ENCODE data around the gene TEKT2.
A peak's percentile ranks its signal among the peaks of the same experiment; 100 is the strongest.

The TEKT2 gene

DNA sequence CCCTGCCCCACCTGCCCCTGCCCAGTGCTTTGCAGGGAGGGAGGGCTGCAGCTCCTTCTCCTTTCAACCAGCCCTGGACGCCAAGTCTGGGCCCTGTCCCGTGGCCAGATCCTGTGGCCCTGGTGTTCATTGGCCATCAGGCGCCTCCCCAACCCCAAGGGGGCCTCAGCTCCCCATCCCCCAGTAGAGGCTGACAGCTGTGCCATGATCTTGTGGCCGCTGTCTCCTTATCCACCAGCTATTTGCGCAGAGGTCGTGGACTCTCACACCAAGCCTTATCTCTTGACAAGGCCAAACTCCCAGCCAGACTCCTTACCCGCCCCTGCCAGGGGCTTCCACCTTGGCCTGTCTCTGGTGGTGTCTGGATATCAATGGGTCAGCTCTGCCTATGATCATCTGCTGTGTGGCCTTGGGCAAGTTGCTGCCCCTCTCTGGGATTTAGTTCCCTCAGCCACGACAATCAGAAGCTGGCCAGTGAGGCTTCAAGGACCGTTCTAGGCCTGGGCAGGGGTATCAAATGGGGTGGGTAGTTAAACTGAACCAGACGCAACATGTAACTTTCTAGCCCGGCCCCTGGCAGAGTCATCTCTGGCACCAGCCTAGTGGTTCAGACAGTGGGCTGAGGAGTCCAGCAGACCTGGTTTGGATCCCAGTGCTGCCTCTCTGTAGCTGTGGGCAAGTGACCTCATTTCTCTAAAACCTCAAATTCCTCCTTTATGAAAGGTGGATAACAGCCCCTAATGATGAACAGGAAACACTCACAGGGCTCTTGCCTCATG is 44.4 kb downstream of the TEKT2 start:
- DNase-seq (ENCODE audit: low read depth in 2 of 2), result no peak

DNA sequence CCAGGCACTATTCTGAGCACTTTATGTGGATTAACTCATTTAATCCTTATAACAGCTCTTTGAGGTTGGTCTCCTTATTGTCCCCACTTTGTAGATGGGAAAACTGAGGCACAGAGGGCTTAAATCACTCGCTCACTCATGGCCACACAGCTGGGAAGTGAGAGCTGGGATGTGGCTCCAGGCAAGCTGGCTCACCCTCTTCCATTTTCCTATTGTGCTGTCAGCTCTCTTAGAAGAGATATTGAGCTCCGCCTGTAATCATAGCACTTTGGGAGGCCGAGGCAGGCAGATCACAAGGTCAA is 45.0 kb downstream of the TEKT2 start:
- no peak for DNase-seq (ENCODE audit: low read depth in 2 of 2)

GRCh38 chr1:36132029-36132428 is 48.1 kb downstream of the TEKT2 start:
- DNase-seq (ENCODE audit: low read depth in 2 of 2), result no peak

DNA sequence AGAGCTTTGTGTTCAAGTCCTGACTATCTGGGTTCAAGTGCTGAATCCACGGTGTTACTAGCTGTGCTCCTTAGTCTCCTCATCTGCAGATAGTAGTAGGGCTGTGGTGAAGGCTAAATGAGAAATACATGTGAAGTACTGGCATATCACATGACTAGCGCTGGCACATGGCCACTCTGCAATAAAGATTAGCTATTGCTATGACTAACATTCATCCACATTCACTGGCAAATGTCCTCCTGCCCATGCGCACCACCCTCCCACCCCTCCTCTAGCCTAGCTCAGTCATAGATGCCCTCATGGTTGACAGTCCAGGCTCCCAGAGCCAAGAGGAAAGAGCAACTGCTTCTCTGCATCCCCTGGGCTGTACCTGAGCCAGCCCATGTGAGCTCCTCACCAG is 49.6 kb downstream of the TEKT2 start:
- no peak for DNase-seq (ENCODE audit: low read depth in 2 of 2)

GRCh38 chr1:36134031-36134430 is 50.1 kb downstream of the TEKT2 start:
- DNase-seq (ENCODE audit: low read depth in 2 of 2), result no peak

GRCh38 chr1:36134505-36135329 is 50.8 kb downstream of the TEKT2 start:
- DNase-seq (ENCODE audit: low read depth in 2 of 2), result peak in 1 of 2 donors; percentile 34

- DNase-seq (ENCODE audit: low read depth in 2 of 2), result no peak
These were observed 51.4 kb downstream of the TEKT2 start for GRCh38 chr1:36135330-36135667.

DNA sequence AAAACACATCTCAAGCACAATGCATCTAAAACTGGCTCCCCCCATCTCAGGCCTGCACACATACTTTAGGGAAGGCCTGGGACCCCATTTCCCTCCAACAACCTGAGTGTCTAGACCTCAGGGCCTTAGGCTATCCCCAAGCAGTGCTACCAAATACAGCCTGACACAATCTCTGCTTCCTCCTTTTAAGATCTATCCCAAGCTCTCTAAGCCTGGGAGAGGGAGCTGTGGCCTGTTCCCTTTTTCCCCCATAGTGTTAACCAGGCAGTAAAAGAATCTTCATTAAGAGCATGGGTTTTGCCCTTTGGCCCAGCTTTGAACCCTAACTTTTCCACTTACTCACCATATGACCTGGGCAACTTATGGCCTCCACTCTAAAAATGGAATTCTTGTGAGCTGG is 51.9 kb downstream of the TEKT2 start:
- DNase-seq (ENCODE audit: low read depth in 2 of 2), result no peak

DNA sequence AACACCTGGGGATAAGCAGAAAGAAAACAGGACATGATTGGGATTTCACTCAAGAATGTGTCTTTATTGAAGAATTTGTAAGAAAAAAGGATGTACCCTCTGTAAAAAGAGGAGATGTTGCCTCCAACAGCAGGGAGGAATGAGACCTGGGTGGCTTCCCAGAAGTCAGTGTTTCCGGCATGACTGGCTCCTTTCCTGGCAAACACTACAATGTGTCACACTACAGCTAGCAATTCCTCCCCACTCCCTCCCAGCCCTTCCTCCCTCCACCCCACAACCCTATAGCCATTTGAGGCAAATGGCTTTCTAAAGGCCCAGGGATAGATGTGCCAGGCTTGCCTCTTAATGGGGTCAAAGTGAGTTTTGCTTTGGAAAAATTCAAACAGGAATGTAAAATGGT is 52.6 kb downstream of the TEKT2 start:
- DNase-seq (ENCODE audit: low read depth in 2 of 2), result no peak

DNA sequence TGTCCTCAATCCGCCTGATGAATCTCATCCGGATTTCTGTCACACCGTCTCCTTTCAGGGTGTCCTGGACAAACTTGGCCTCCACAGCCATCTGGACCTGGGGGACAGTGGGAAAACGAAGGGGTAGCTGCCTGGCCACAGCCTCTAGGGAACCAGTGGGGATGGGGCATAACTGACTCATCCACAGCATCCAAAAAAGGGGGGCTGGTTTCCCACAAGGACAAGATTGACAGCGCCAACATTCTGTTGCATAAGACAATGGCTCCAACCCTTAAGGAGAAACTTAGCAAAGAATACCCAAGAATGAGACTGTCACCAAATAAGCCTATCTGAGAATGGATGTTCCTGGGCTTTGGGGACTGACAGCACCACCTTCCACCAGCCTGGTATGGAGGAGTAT is 53.3 kb downstream of the TEKT2 start:
- DNase-seq (ENCODE audit: low read depth in 2 of 2), result no peak

DNA sequence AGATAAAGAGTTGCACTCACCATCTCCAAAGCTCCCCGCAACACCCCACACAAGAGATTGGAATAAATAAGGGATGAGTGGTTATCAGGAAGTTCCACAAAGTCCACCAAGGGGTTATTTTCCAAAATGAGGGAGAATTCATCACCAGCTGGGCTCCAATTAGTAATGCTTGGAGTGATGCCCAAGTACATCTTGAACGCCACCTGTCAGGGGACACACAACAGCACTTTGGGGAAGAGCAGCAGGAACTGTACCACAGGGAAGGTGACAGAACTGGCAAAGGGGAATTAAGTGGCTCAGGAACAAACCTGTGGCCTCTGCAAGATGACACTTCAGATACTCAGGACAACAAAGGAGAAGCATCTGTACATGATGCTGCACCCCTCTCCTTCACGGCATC is 53.9 kb downstream of the TEKT2 start:
- DNase-seq (ENCODE audit: low read depth in 2 of 2), result no peak

Measured in stimulated activated CD8-positive, alpha-beta memory T cell treated with anti-CD3 and anti-CD28 coated beads, Interleukin-2, amount 100 ng/mL, for 48 hours (primary cell).